ENCODE measurements around the gene RAB6B.
A peak's percentile ranks its signal among the peaks of the same experiment; 100 is the strongest.

Gene RAB6B

DNA sequence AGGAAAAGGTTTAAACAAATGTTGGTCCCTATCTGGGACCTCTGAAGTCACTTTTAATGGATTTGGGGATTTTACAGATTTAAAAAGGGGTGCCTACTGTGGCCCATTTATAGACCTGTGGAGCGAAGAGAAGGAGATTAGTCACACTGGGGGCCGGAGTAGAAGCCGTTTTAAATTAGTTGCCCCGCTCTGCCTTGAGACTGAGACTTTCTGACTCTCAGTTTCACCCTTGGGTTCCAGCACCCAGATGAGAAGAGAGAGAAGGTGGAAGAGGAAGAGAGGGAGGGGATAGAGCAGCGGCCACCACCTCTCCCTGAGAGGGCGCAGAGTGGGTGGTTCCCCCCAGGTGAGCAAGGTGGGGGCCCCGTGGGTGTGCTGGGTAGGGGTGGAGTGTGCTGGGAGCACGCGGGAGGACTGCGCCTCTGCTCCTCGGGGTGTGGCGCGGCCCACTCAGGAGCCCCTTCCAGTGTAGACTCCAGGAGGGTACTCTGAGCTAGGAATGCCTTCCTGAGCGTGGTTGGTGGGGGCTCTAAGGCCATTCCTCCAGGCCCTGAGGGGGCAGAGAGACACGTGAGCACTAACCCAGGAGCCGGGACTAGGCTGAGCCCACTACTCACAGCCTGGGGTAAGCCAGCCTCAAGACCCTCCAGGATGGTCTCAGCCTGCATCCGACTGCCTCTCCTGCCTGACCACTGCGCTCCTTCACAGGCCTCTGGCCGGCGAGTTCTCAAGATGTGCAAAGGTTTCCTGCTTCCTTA, 32.6 kb upstream of the RAB6B start:
- Histone ChIP-seq H3K36me3 (ENCODE audit: insufficient read depth, low read depth, low read length) (no peaks in the 10 kb centered on the region), H3K4me3 (ENCODE audit: low read length) (peak overlapping the region; percentile 65), H3K9ac (ENCODE audit: low read depth, low read length) (no peak overlapping the region; the same call in 1 of the 2 replicates), H3K9me3 (ENCODE audit: insufficient read depth, low read depth, low read length) (no peaks in the 10 kb centered on the region), H3K27ac (ENCODE audit: low read length) (no peak overlapping the region), H3K4me1 (ENCODE audit: insufficient read depth, low read length) (no peaks in the 10 kb centered on the region; the same call in 1 of the 2 replicates), H3K27me3 (ENCODE audit: insufficient read depth, low read length) (peaks cover 33% of the 10 kb centered on the region)

DNA sequence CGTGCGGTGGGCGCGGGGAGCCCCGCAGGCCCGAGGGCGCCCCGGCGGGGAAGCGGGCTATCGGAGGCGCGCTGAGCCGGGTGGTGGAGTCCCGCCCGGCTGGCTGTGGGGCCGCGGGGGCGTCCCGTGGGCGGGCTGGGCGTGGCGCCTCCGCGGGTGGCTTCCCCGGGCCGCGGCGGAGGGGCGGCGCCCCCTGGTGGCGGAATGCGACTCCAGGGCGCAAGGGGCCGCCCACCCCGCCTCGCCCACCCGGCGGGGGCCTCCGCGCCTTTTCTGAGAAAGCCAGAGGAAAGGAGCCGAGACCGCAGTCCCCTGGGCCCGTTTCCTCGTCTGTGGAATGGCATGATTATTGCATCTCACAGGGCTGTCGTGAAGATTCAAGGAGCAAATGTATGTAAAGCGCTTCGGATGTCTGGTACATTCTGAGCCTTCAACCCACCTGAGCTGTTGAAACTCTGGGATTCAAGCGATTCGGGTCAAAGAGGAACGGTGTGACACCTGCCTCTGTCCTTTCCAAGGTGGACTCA, 31.9 kb upstream of the RAB6B start:
- H3K9me3 ChIP-seq (ENCODE audit: insufficient read depth, low read depth, low read length) = no peaks in the 10 kb centered on the region
- H3K27ac ChIP-seq (ENCODE audit: low read length) = no peak overlapping the region
- H3K4me3 ChIP-seq (ENCODE audit: low read length) = peak overlapping the region; percentile 69
- no peak overlapping the region; the same call in 1 of the 2 replicates for H3K9ac ChIP-seq (ENCODE audit: low read depth, low read length)
- no peaks in the 10 kb centered on the region; the same call in 1 of the 2 replicates for H3K4me1 ChIP-seq (ENCODE audit: insufficient read depth, low read length)
- peaks cover 33% of the 10 kb centered on the region for H3K27me3 ChIP-seq (ENCODE audit: insufficient read depth, low read length)
- no peaks in the 10 kb centered on the region for H3K36me3 ChIP-seq (ENCODE audit: insufficient read depth, low read depth, low read length)

DNA sequence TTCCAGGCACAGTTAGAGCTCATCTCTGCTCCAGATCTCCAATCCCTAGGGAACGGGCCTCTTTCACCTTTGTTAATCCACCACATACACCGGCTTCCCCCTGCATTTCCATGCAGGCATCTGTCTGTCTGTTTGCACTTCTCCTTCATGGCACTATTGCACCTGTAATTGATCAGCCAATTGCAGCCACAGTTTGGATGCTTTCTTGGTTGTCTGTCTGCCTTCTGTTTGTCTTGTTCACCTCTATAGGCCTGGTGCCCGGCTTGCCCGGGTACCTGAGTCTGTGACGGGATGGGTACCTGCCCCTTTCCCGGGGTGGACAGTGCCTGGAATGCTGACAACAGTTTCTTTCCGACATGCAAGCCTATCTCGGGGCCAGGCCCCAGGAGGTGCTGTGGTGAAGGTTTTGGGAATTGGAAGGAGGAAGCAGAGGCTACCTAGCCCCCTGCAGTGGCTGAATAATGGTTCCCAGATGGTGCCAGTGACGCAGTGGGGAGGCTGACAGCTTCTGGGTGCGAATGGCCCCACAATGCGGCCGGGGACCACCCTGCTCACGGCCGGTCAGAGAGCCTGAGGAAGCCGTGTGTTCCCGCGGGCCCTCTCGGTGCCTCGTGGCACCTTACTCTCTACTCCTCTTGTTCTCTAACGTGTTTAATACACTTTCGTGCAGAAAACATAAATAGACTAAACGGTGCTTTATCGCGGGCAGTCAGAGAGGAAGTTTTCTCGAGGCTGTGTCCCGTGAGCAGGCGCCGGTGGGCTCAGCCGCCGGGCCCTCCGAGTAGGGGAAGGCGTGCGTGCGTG, 31.3 kb upstream of the RAB6B start:
- H3K36me3 ChIP-seq (ENCODE audit: insufficient read depth, low read depth, low read length) = no peaks in the 10 kb centered on the region
- no peaks in the 10 kb centered on the region; the same call in 1 of the 2 replicates for H3K4me1 ChIP-seq (ENCODE audit: insufficient read depth, low read length)
- H3K9ac ChIP-seq (ENCODE audit: low read depth, low read length) = no peak overlapping the region
- H3K27ac ChIP-seq (ENCODE audit: low read length) = no peak overlapping the region
- peaks cover 33% of the 10 kb centered on the region for H3K27me3 ChIP-seq (ENCODE audit: insufficient read depth, low read length)
- peak overlapping the region; percentile 69 for H3K4me3 ChIP-seq (ENCODE audit: low read length)
- H3K9me3 ChIP-seq (ENCODE audit: insufficient read depth, low read depth, low read length) = no peaks in the 10 kb centered on the region

DNA sequence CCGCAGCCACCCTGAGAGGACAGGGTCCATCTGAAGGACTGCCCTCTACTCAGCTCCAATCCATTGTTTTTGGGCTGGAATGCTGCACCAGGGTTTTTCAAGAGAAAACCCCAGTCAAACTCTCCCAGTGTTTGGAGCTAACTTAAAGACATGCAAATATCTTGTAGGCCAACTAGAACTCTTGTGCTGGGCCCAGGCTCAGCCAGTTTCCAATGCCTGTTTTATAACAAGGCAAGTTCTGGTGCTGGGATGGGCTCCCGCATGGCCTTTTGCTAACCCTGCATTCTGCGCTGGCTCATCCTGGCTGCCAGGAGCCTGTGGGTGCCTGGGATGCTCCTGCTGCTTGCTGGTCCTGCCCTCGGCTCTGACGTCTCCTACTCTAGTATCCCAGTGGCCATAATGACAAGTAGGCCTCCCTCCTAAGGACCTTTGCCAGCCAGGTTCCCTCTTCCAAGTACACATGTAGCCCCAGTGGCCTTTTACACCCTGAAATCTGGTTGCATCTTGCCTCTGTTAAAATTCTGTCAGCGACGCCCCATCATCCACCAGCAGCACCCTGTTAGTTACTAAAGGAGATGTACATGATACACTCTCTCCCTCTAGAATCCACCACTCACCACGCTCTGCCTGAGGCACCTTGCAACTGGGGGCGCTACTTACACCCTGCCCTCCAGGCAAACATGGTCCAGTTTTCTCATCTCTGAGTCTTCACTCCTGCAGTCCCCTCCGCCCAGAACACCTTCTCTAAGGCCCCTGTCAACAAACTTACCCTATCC, 30.5 kb upstream of the RAB6B start:
- no peaks in the 10 kb centered on the region for H3K36me3 ChIP-seq (ENCODE audit: insufficient read depth, low read depth, low read length)
- H3K9me3 ChIP-seq (ENCODE audit: insufficient read depth, low read depth, low read length) = no peaks in the 10 kb centered on the region
- no peak overlapping the region for H3K27ac ChIP-seq (ENCODE audit: low read length)
- peaks cover 33% of the 10 kb centered on the region for H3K27me3 ChIP-seq (ENCODE audit: insufficient read depth, low read length)
- no peaks in the 10 kb centered on the region; the same call in 1 of the 2 replicates for H3K4me1 ChIP-seq (ENCODE audit: insufficient read depth, low read length)
- H3K4me3 ChIP-seq (ENCODE audit: low read length) = no peak overlapping the region
- no peak overlapping the region for H3K9ac ChIP-seq (ENCODE audit: low read depth, low read length)

DNA sequence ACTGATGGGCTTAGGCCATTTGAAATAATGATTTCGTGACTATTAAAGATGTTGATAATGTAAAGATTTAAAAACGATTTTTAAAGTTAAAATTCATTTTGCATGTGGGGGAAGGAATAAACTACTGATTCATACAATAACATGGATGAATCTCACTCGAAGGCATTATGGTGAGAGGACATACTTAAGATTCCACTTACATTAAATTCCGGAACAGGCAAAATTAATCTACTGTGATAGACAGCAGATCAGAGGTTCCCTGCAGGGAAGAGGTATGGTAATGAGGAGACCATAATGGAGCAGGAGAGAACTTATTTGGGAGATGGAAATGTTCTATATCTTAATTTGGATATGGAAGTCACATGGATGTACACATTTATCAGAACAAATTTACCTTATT, 28.4 kb upstream of the RAB6B start:
- Histone ChIP-seq H3K27me3 (ENCODE audit: insufficient read depth, low read length) (peaks cover 27% of the 10 kb centered on the region), H3K27ac (ENCODE audit: low read length) (no peak overlapping the region), H3K9ac (ENCODE audit: low read depth, low read length) (no peak overlapping the region), H3K36me3 (ENCODE audit: insufficient read depth, low read depth, low read length) (no peaks in the 10 kb centered on the region), H3K4me1 (ENCODE audit: insufficient read depth, low read length) (no peaks in the 10 kb centered on the region; the same call in 1 of the 2 replicates), H3K9me3 (ENCODE audit: insufficient read depth, low read depth, low read length) (no peaks in the 10 kb centered on the region), H3K4me3 (ENCODE audit: low read length) (no peak overlapping the region)

DNA sequence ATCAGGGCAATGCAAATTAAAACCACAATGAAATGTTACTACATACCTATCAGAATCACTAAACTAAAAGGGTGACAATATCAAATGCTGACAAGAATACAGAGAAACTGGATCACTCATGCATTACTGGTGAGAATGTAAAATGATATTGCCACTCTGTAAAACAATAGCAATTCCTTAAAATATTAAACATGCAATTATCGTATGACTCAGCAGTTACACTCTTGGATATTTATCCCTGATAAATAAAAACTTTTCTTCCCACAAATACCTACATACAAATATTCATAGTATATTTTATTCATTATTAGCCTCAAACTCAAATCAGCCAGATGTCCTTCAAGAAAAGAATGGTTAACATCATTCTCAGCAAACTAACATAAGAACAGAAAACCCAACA, 25.9 kb upstream of the RAB6B start:
- no peaks in the 10 kb centered on the region; the same call in 1 of the 2 replicates for H3K4me1 ChIP-seq (ENCODE audit: insufficient read depth, low read length)
- H3K27ac ChIP-seq (ENCODE audit: low read length) = no peak overlapping the region

DNA sequence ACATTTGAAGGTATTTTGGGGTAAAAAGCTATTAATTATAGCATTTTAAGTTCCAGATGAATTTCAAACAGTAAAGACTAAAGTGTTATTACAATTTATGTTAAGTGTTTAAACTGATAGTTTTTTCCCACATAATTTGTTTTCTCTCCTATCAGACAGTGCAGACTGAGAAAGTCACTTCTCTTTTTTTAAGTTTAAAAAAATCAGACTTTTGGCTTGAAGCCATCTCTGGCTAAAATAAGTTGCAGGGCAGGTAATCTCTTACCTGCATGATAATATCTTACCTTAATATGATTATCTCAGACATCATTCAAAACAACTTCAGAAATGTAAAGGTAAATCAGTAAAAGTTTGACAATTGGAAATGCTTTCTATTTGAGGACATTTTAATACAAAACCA, 21.5 kb upstream of the RAB6B start:
- Histone ChIP-seq H3K36me3 (ENCODE audit: insufficient read depth, low read depth, low read length) (no peaks in the 10 kb centered on the region), H3K27ac (ENCODE audit: low read length) (no peak overlapping the region), H3K4me1 (ENCODE audit: insufficient read depth, low read length) (no peaks in the 10 kb centered on the region), H3K4me3 (ENCODE audit: low read length) (no peak overlapping the region), H3K27me3 (ENCODE audit: insufficient read depth, low read length) (no peaks in the 10 kb centered on the region), H3K9me3 (ENCODE audit: insufficient read depth, low read depth, low read length) (no peaks in the 10 kb centered on the region), H3K9ac (ENCODE audit: low read depth, low read length) (no peak overlapping the region)

More for the DNA sequence above, 25.9 kb upstream of the RAB6B start:
- no peak overlapping the region for H3K9ac ChIP-seq (ENCODE audit: low read depth, low read length)
- peaks cover 5% of the 10 kb centered on the region; the same call in 1 of the 2 replicates for H3K27me3 ChIP-seq (ENCODE audit: insufficient read depth, low read length)
- no peaks in the 10 kb centered on the region for H3K9me3 ChIP-seq (ENCODE audit: insufficient read depth, low read depth, low read length)
- no peak overlapping the region for H3K4me3 ChIP-seq (ENCODE audit: low read length)
- no peaks in the 10 kb centered on the region for H3K36me3 ChIP-seq (ENCODE audit: insufficient read depth, low read depth, low read length)

DNA sequence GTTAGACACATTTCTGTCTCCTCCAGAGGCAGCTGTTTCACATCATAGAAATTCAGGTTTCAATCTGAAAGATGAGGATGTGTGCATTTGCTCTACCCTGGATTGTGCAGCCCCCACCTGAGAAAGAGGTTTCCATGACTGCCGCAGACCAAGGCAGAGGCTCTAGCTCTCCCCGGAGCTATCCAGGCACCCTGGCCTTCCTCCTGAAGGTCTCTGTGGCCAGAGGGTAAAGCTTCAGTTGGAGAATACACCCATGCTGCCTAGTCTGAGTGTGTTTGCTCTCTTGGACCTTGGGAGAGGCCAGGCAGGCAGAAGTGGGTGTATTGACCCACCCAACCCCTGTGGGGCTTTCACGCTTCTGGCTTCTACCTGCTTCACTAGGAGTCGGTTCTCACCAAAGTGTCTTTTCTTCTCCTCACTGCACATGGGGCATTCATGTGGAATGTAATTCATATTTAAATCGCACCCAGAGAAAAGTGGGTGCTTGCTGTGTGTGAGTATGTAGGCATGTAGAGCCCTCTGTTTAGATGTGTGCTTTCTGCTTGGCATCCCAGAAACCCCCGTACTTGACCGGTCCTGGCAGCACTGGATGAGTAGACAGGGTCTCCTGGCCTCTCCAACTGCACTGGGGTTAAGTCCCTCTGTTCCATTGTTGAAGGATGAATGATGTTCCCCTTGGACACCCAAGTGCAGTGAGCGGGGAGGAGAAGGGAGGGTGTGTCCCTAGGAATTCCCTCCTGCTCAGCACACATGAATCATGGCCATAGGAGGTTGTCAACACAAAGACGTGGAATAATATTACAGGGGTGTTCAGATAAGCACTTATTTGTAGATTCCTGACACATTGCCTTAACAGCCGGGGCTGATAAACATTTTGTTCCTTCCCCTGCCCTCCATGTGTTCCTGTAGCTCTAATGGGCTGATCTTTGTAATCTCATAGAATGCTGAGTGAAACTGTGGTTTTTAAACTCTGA, 20.3 kb upstream of the RAB6B start:
- Histone ChIP-seq H3K4me3 (ENCODE audit: low read length) (no peak overlapping the region), H3K36me3 (ENCODE audit: insufficient read depth, low read depth, low read length) (no peaks in the 10 kb centered on the region)

DNA sequence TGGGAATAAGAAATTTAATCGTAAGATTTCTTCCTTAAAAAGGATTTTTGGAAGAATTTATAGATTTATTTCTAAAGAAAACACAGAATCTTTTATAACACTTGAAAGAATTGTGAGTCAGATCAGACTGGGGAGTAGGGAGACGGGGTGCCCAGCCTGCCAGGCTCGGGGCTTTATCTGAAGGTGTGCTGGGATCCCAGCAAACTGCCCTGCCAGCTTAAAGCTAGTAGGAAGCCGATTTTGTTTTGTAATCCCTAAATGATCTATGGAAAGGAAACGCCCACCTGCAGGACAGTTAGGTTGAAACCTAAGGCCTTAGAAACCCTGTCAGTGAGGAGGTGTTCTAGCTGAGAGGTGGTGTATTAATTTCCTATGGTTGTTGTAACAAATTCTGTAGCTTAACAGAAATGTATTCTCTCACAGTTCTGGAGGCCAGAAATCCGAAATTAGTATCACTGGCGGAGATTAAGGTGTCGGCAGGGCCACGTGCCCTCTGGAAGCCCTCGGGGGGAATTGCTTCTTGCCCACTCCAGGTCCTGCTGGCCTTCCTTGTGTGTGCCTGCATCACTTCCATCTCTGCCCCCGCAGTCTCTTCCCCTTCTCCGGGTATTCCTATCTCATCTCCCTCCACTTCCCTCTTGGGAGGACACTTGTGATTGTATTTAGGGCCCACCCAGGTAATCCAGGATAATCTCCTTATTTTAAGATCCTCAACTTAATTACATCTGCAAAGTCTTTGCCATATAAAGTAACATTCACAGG, 19.3 kb upstream of the RAB6B start:
- H3K4me1 ChIP-seq (ENCODE audit: insufficient read depth, low read length) = no peaks in the 10 kb centered on the region

More for the DNA sequence above, 20.3 kb upstream of the RAB6B start:
- H3K4me1 ChIP-seq (ENCODE audit: insufficient read depth, low read length) = no peaks in the 10 kb centered on the region
- H3K27me3 ChIP-seq (ENCODE audit: insufficient read depth, low read length) = no peaks in the 10 kb centered on the region
- H3K9me3 ChIP-seq (ENCODE audit: insufficient read depth, low read depth, low read length) = no peaks in the 10 kb centered on the region
- no peak overlapping the region for H3K9ac ChIP-seq (ENCODE audit: low read depth, low read length)
- no peak overlapping the region for H3K27ac ChIP-seq (ENCODE audit: low read length)

DNA sequence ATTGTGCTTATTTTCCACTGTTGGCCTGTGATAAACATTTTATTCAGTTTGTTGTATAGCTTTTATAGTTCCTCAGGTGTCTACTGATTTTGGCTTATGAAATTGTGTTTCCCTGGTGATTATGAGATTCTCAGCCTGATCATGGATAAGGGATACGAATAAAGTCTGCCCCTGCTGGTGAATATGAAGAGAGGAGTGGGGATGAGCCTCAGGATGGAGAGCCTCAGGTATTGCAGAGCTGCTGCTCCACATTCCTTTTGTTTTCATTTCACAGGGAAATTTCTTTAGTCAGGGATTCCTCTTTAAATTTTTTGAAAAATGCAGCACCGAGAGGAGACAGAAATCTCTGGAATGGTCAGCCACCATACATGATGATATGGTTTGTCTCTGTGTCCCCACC, 14.7 kb upstream of the RAB6B start:
- Histone ChIP-seq H3K4me1 (ENCODE audit: insufficient read depth, low read length) (no peaks in the 10 kb centered on the region), H3K27ac (ENCODE audit: low read length) (no peak overlapping the region), H3K4me3 (ENCODE audit: low read length) (no peak overlapping the region), H3K36me3 (ENCODE audit: insufficient read depth, low read depth, low read length) (no peaks in the 10 kb centered on the region), H3K9me3 (ENCODE audit: insufficient read depth, low read depth, low read length) (no peaks in the 10 kb centered on the region), H3K9ac (ENCODE audit: low read depth, low read length) (no peak overlapping the region), H3K27me3 (ENCODE audit: insufficient read depth, low read length) (no peaks in the 10 kb centered on the region)

More for the DNA sequence above, 19.3 kb upstream of the RAB6B start:
- Histone ChIP-seq H3K27ac (ENCODE audit: low read length) (no peak overlapping the region), H3K9me3 (ENCODE audit: insufficient read depth, low read depth, low read length) (no peaks in the 10 kb centered on the region), H3K9ac (ENCODE audit: low read depth, low read length) (no peak overlapping the region), H3K27me3 (ENCODE audit: insufficient read depth, low read length) (no peaks in the 10 kb centered on the region), H3K4me3 (ENCODE audit: low read length) (no peak overlapping the region), H3K36me3 (ENCODE audit: insufficient read depth, low read depth, low read length) (no peaks in the 10 kb centered on the region)

All from iPS-20b (cell line).